H1 (cell line): ENCODE data around the gene KCNQ1. TPM values are rescaled to one million over a fixed set of nuclear protein-coding genes. Genes with fewer than 3 reads are reported as not detected.

ENCODE experiments used
- ASH2L ChIP-seq: fragments of 200-600, 300-600 bp; sonication (generic); IDR thresholded peaks from one replicate; pipeline ENCODE4 v1.7.1; 2017; ENCODE audit warnings: low read length
- CTBP2 ChIP-seq: IDR thresholded peaks from 2 replicates; pipeline ENCODE4 v1.7.0; 2011; ENCODE audit warnings: borderline replicate concordance, mild to moderate bottlenecking, moderate library complexity, mixed read lengths, low read length; ENCODE audit not compliant: insufficient read depth, insufficient read length
- HDAC2 ChIP-seq, 2 experiments: fragments of 300-600 bp in 1 of 2; sonication (generic) in 1 of 2; IDR thresholded peaks; 2 replicates each; pipeline ENCODE4 v1.6.1; 2011 to 2012; ENCODE audit warnings: low read depth in 2 of 2, low read length in 2 of 2, mild to moderate bottlenecking in 2 of 2, moderate library complexity in 2 of 2, borderline replicate concordance in 1 of 2, inconsistent platforms in 1 of 2
- KDM4A ChIP-seq: IDR thresholded peaks from one replicate; pipeline ENCODE4 v1.7.1; 2012; ENCODE audit warnings: low read depth, mild to moderate bottlenecking, moderate library complexity, low read length, inconsistent platforms; ENCODE audit not compliant: severe bottlenecking
- PHF8 ChIP-seq: fragments of 200-600 bp; sonication (generic); conservative IDR thresholded peaks from 2 replicates; pipeline ENCODE4 v1.7.1; 2012; ENCODE audit warnings: low read depth, mild to moderate bottlenecking, inconsistent platforms, low read length, moderate library complexity
- RAD21 ChIP-seq, 2 experiments: IDR thresholded peaks in 1 of 2; conservative IDR thresholded peaks in 1 of 2; 2 replicates each; pipeline ENCODE4 v1.6.1; 2011; ENCODE audit warnings: low read depth in 2 of 2, low read length in 2 of 2, improper control_type of control experiment in 1 of 2, inconsistent platforms in 1 of 2, mild to moderate bottlenecking in 1 of 2, moderate library complexity in 1 of 2
- RFX5 ChIP-seq: IDR thresholded peaks from 2 replicates; pipeline ENCODE4 v1.6.1; 2011; ENCODE audit warnings: low read depth, low read length, improper control_type of control experiment, borderline replicate concordance
- RXRA ChIP-seq: IDR thresholded peaks from 2 replicates; pipeline ENCODE4 v1.6.1; 2011; ENCODE audit warnings: low read depth, mild to moderate bottlenecking, low read length, moderate library complexity; ENCODE audit not compliant: insufficient read depth
- polyA plus RNA-seq, 7 experiments: library from polyadenylated mRNA; depleted of rRNA in 3 of 7; stranded (reverse) in 5 of 7; unstranded in 2 of 7; fragments of >200 nt in 5 of 7; fragments of 200-250 nt in 2 of 7; gene quantifications; 1 replicate in 5 of 7; 2 replicates in 1 of 7; 4 replicates in 1 of 7; pipeline versions ENCODE4 v1.2.1 to v1.2.3, GENCODE V29; 2011 to 2013; ENCODE audit warnings: missing spikeins in 2 of 7, mixed read lengths in 2 of 7
- total RNA-seq: library from RNA; stranded (reverse); fragmentation: NEBNext Ultra II Directional; extraction: Animal tissue kit (Norgen Biotek cat#: 25700); gene quantifications from 2 replicates; pipeline ENCODE4 v1.2.1, GENCODE V29; 2021

KCNQ1 gene
- total and polyA plus RNA-seq, 2 of the 8 experiments (the other 6 are each of a cell fraction or from before 2014, with no cell fraction given) = 1.9 to 2.0 TPM

- no peak for TF ChIP-seq KDM4A
- no peak for TF ChIP-seq RFX5
- TF ChIP-seq CTBP2 = no peak
- TF ChIP-seq RAD21 (IDR thresholded peaks at IDR 0.05 in 1 of 2, conservative IDR thresholded peaks at IDR 0.05 in 1 of 2; ENCODE audit: low read depth in 2 of 2, low read length in 2 of 2) = peak; percentile 34 to 68
- no peak for TF ChIP-seq ASH2L
- 0 out of 4 replicates have a peak, but pooled peaks of 1 of the 2 experiments have one; percentile 39 for TF ChIP-seq HDAC2 (IDR thresholded peaks at IDR 0.05; ENCODE audit: borderline replicate concordance in 1 of 2, low read depth in 2 of 2, low read length in 2 of 2)
- TF ChIP-seq RXRA = no peak
- no peak for TF ChIP-seq PHF8
Measured at GRCh38 chr11:2886191-2886894, 441.5 kb downstream of the KCNQ1 start (continued).
